IMR-90 (cell line): ENCODE data around the gene CUX1. TPM values are rescaled to one million over a fixed set of nuclear protein-coding genes. Genes with fewer than 3 reads are reported as not detected.

Experiments used
- ATAC-seq: fragments of 200-7000 bp; cut with Tn5 transposase; 2 replicates; pipeline ENCODE4 v1.9.1; 2020; ENCODE audit warnings: low read depth, mild to moderate bottlenecking, moderate library complexity
- BruUV-seq: library from RNA; stranded (reverse); fragments of 400-500 nt; replicated peaks from 2 replicates; lab custom pipeline; 2021; lab: Mats Ljungman, UMichigan
- CTCF ChIA-PET: fragments of 300-600 bp; formaldehyde crosslinking; extraction: SDS; loops from one replicate; lab custom pipeline; 2021; ENCODE audit warnings: antibody characterized with exemption; lab: Yijun Ruan, JAX
- POLR2A ChIA-PET: fragments of 300-600 bp; sonication (Branson Sonifier 250); formaldehyde crosslinking; loops from one replicate; lab custom pipeline; 2022; ENCODE audit warnings: antibody characterized with exemption; ENCODE audit not compliant: unreplicated experiment; lab: Charles Lee
- DNase-seq: peaks from one replicate; pipeline ENCODE4 v3.0.0; 2013
- H2AFZ ChIP-seq: replicated peaks from 2 replicates; pipeline ENCODE3; 2013; ENCODE audit warnings: low read length, mild to moderate bottlenecking; ENCODE audit not compliant: poor library complexity
- H2AK5ac ChIP-seq: 2 replicates; pipeline ENCODE4 v1.6.1; 2013; ENCODE audit warnings: low read depth, low read length, inconsistent platforms
- H2AK9ac ChIP-seq: replicated peaks from 2 replicates; pipeline ENCODE3; 2013; ENCODE audit warnings: mild to moderate bottlenecking, low read depth, low read length, moderate library complexity; ENCODE audit not compliant: poor library complexity
- H2BK120ac ChIP-seq: 2 replicates; pipeline ENCODE4 v1.6.1; 2013; ENCODE audit warnings: low read depth, low read length, inconsistent platforms
- H2BK15ac ChIP-seq: 3 replicates; pipeline ENCODE4 v1.6.1; 2013; ENCODE audit warnings: low read depth, low read length, inconsistent platforms
- H2BK20ac ChIP-seq: 2 replicates; pipeline ENCODE4 v1.6.1; 2013; ENCODE audit warnings: low read depth, mild to moderate bottlenecking, inconsistent platforms, low read length, moderate library complexity
- H2BK5ac ChIP-seq: 2 replicates; pipeline ENCODE4 v1.6.1; 2013; ENCODE audit warnings: mild to moderate bottlenecking, low read depth, low read length, inconsistent platforms; ENCODE audit not compliant: poor library complexity, severe bottlenecking
- H3K14ac ChIP-seq: replicated peaks from 2 replicates; pipeline ENCODE4 v1.6.1; 2013; ENCODE audit warnings: low read depth, low read length, inconsistent platforms
- H3K18ac ChIP-seq: 2 replicates; pipeline ENCODE4 v1.6.1; 2013; ENCODE audit warnings: low read depth, low read length, control low read depth
- H3K23ac ChIP-seq: 2 replicates; pipeline ENCODE4 v1.6.1; 2013; ENCODE audit warnings: low read depth, low read length, inconsistent platforms
- H3K27ac ChIP-seq: 2 replicates; pipeline ENCODE4 v1.5.1; 2013; ENCODE audit warnings: mild to moderate bottlenecking, control low read depth, low read length; ENCODE audit not compliant: insufficient read depth
- H3K27me3 ChIP-seq: 2 replicates; pipeline ENCODE4 v1.6.1; 2013; ENCODE audit warnings: low read length; ENCODE audit not compliant: control insufficient read depth, insufficient read depth
- H3K36me3 ChIP-seq: 2 replicates; pipeline ENCODE4 v1.6.1; 2013; ENCODE audit warnings: low read length, mixed read lengths; ENCODE audit not compliant: control insufficient read depth, insufficient read depth
- H3K4ac ChIP-seq: 2 replicates; pipeline ENCODE4 v1.6.1; 2013; ENCODE audit warnings: low read depth, low read length, inconsistent platforms
- H3K4me1 ChIP-seq: 2 replicates; pipeline ENCODE4 v1.6.1; 2013; ENCODE audit warnings: low read length, mixed read lengths; ENCODE audit not compliant: control insufficient read depth, insufficient read depth
- H3K4me2 ChIP-seq: 2 replicates; pipeline ENCODE4 v1.6.1; 2013; ENCODE audit warnings: low read depth, mild to moderate bottlenecking, control low read depth, low read length, moderate library complexity
- H3K4me3 ChIP-seq: 2 replicates; pipeline ENCODE4 v1.5.1; 2013; ENCODE audit warnings: low read depth, mild to moderate bottlenecking, control low read depth, low read length, moderate library complexity; ENCODE audit not compliant: insufficient read depth
- H3K56ac ChIP-seq: 2 replicates; pipeline ENCODE4 v1.6.1; 2013; ENCODE audit warnings: low read length, inconsistent platforms; ENCODE audit not compliant: insufficient read depth; ENCODE audit errors: extremely low read depth
- H3K79me1 ChIP-seq, 2 experiments: 2 replicates each; pipeline ENCODE4 v1.6.1; 2013; ENCODE audit warnings: low read length in 2 of 2, inconsistent platforms in 1 of 2, low read depth in 1 of 2
- H3K9ac ChIP-seq: 2 replicates; pipeline ENCODE4 v1.6.1; 2013; ENCODE audit warnings: low read depth, low read length, control low read depth
- H3K9me1 ChIP-seq: 2 replicates; pipeline ENCODE4 v1.6.1; 2013; ENCODE audit warnings: low read length, inconsistent platforms; ENCODE audit not compliant: insufficient read depth
- H3K9me3 ChIP-seq: 2 replicates; pipeline ENCODE4 v1.6.1; 2013; ENCODE audit warnings: low read length; ENCODE audit not compliant: control insufficient read depth, insufficient read depth
- H4K20me1 ChIP-seq: 2 replicates; pipeline ENCODE4 v1.6.1; 2013; ENCODE audit warnings: low read length, inconsistent platforms; ENCODE audit not compliant: insufficient read depth
- H4K5ac ChIP-seq: 2 replicates; pipeline ENCODE4 v1.6.1; 2013; ENCODE audit warnings: mild to moderate bottlenecking, low read depth, low read length, control low read depth
- H4K8ac ChIP-seq, 2 experiments: 2 replicates each; pipeline ENCODE4 v1.6.1; 2013; ENCODE audit warnings: low read depth in 2 of 2, low read length in 2 of 2, control low read depth in 1 of 2, inconsistent platforms in 1 of 2
- H4K91ac ChIP-seq: 2 replicates; pipeline ENCODE4 v1.6.1; 2013; ENCODE audit warnings: low read depth, low read length, inconsistent platforms; ENCODE audit not compliant: insufficient read depth
- FOS ChIP-seq: fragments of 150-350 bp; IDR thresholded peaks from 2 replicates; pipeline ENCODE4 v1.6.1; 2016; ENCODE audit warnings: low read depth, low read length
- MAZ ChIP-seq: IDR thresholded peaks from 2 replicates; pipeline ENCODE4 v1.6.1; 2012; ENCODE audit warnings: low read depth, mild to moderate bottlenecking, low read length, improper control_type of control experiment, moderate library complexity, borderline replicate concordance
- POLR2A ChIP-seq: IDR thresholded peaks from 2 replicates; pipeline ENCODE4 v1.6.1; 2012; ENCODE audit warnings: mild to moderate bottlenecking, low read depth, low read length
- WGBS, 2 experiments: methylation state at CpG; one replicate each; pipeline versions ENCODE4 v1.1.5 to v1.1.7; 2013; ENCODE audit warnings: missing lambda C conversion rate in 2 of 2; ENCODE audit not compliant: insufficient read length in 1 of 2; ENCODE audit errors: extremely low coverage in 2 of 2; 5-methylcytosine and 5-hydroxymethylcytosine counted together
- dilution Hi-C: fragments of 300-500 bp; cut with HindIII; formaldehyde crosslinking; loops from one replicate; pipeline ENCODE4 v1.14.3; 2018; ENCODE audit warnings: low sequenced_read_pairs; ENCODE audit not compliant: unreplicated experiment
- in situ Hi-C: fragments of 300-500 bp; cut with MboI; formaldehyde crosslinking; loops from 3 replicates; pipeline ENCODE4 v1.14.3; 2019; ENCODE audit warnings: low sequenced_read_pairs, inconsistent platforms, mixed read lengths
- intact Hi-C: fragments of 100-400 bp; cut with micrococcal nuclease; formaldehyde crosslinking; loops from 2 replicates; pipeline ENCODE4 v1.10.0; 2022
- polyA plus RNA-seq, 3 experiments: library from polyadenylated mRNA; depleted of rRNA; stranded (reverse); fragments of >200 nt; gene quantifications; 2 replicates each; pipeline ENCODE4 v1.2.3, GENCODE V29; 2012; ENCODE audit warnings: low replicate concordance in 1 of 3
- total RNA-seq: library from RNA; depleted of rRNA; stranded (reverse); fragments of >200 nt; gene quantifications from 2 replicates; pipeline ENCODE4 v1.2.3, GENCODE V29; 2012
- TF ChIP-seq, protein P1 (sequence below): fragments of 150-350 bp; IDR thresholded peaks from 2 replicates; pipeline ENCODE4 v1.6.1; 2016; ENCODE audit warnings: low read depth, mild to moderate bottlenecking, low read length, moderate library complexity, borderline replicate concordance

CUX1 gene
- total and polyA plus RNA-seq, 2 of the 4 experiments (the other 2 are of a cell fraction): 19.7 to 46.4 TPM

DNA sequence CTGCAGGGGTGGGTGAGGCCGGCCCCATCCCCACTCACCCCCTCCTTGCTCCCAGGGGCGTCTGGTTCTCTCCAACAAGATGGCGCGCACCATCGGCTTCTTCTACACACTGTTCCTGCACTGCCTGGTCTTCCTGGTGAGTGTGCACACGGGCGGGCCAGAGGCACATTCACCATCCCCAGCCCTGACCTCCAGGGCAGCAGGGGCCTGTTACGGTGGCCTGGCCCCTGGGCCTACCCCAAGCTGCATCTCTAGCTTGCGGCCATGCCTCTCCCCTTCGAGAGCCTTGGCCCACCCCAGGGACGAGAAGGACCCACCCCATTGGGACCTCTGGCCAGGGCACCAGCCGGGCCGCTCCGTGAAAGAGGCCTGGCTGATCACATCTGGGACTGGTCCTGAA, 464.4 kb downstream of the CUX1 start:
- intact Hi-C loops: no loop called here

More for the DNA sequence above, 464.4 kb downstream of the CUX1 start:
- Histone ChIP-seq H3K23ac (no peak overlapping the region), H3K4me2 (no peak overlapping the region), H3K4me3 (no peak overlapping the region), H3K9ac (no peak overlapping the region), H2AK5ac (no peak overlapping the region), H2AK9ac (peak overlapping the region; percentile 42), H2BK5ac (no peak overlapping the region), H3K4ac (no peak overlapping the region), H3K18ac (no peak overlapping the region), H2AFZ (no peak overlapping the region), H3K36me3 (no peaks in the 10 kb centered on the region), H2BK20ac (no peak overlapping the region), H3K27ac (no peak overlapping the region), H3K9me1 (no peaks in the 10 kb centered on the region), H3K4me1 (peaks cover 4% of the 10 kb centered on the region; the same call in 1 of the 2 replicates), H3K14ac (no peak overlapping the region), H4K5ac (no peak overlapping the region), H4K8ac (no peak overlapping the region), H2BK15ac (no peak overlapping the region), H2BK120ac (no peak overlapping the region), H3K27me3 (no peaks in the 10 kb centered on the region), H3K79me1 (no peaks in the 10 kb centered on the region; a peak in 1 of 4 replicates), H4K20me1 (no peaks in the 10 kb centered on the region), H3K56ac (no peak overlapping the region), H3K9me3 (no peaks in the 10 kb centered on the region), H4K91ac (no peak overlapping the region)
- no peak for TF ChIP-seq FOS
- no peak for TF ChIP-seq MAZ
- TF ChIP-seq, protein P1, sequence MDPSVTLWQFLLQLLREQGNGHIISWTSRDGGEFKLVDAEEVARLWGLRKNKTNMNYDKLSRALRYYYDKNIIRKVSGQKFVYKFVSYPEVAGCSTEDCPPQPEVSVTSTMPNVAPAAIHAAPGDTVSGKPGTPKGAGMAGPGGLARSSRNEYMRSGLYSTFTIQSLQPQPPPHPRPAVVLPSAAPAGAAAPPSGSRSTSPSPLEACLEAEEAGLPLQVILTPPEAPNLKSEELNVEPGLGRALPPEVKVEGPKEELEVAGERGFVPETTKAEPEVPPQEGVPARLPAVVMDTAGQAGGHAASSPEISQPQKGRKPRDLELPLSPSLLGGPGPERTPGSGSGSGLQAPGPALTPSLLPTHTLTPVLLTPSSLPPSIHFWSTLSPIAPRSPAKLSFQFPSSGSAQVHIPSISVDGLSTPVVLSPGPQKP: no peak
- TF ChIP-seq POLR2A: no peak
- dilution Hi-C loops: no loop called here
- ChIA-PET CTCF (no interaction called here), POLR2A (no interaction called here)
- BruUV-seq: no TSS peak
- 97% methylated on average over 7 of the region's 14 CpGs; no CpG with 5 or more reads in 1 of the 2 experiments for WGBS, 2 experiments
- no peak for DNase-seq
- in situ Hi-C loops: loop anchor here (5.0 kb wide), 1 partner anchor 111 kb away; no protein-coding TSS in a partner anchor
- no peak for ATAC-seq
